ENCODE results near the gene OR10V1. TPM values are rescaled to one million over a fixed set of nuclear protein-coding genes. Genes with fewer than 3 reads are reported as not detected.

OR10V1 gene, protein sequence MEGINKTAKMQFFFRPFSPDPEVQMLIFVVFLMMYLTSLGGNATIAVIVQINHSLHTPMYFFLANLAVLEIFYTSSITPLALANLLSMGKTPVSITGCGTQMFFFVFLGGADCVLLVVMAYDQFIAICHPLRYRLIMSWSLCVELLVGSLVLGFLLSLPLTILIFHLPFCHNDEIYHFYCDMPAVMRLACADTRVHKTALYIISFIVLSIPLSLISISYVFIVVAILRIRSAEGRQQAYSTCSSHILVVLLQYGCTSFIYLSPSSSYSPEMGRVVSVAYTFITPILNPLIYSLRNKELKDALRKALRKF
- total RNA-seq (not detected in 2 replicates), polyA plus RNA-seq (not detected in 2 replicates), polyA minus RNA-seq (ENCODE audit: low replicate concordance) (2.9 TPM in 1 of 2 replicates, not detected in the other)
- polyA plus RNA-seq (2012) = not detected in 2 replicates

- Histone ChIP-seq H3K9ac (ENCODE audit: insufficient read depth, low read length) (no peak within 1 kb of the TSS), H3K36me3 (ENCODE audit: control insufficient read depth, insufficient read depth, low read length) (no peaks in the 10 kb centered on the region), H3K27me3 (ENCODE audit: control insufficient read depth, insufficient read depth, low read length) (no peaks in the 10 kb centered on the region), H3K9me3 (ENCODE audit: control insufficient read depth, insufficient read depth, low read depth, low read length) (no peaks in the 10 kb centered on the region), H3K27ac (ENCODE audit: insufficient read depth, low read length) (no peak within 1 kb of the TSS), H3K4me1 (ENCODE audit: control insufficient read depth, extremely low read depth, insufficient read depth, low read length) (no peaks in the 10 kb centered on the region), H3K4me2 (ENCODE audit: extremely low read depth, insufficient read depth, low read length) (no peak within 1 kb of the TSS), H3K79me2 (ENCODE audit: control insufficient read depth, insufficient read depth, low read length) (no peaks in the 10 kb centered on the region), H4K20me1 (ENCODE audit: control insufficient read depth, extremely low read depth, insufficient read depth, low read length) (no peaks in the 10 kb centered on the region), H2AFZ (ENCODE audit: low read length) (no peak within 1 kb of the TSS), H3K4me3 (replicated peaks in 1 of 4; ENCODE audit: control extremely low read depth in 1 of 4, insufficient read depth in 1 of 4, low read depth in 3 of 4, low read length in 4 of 4) (no peak within 1 kb of the TSS)
- no peak for TF ChIP-seq CTCF (conservative IDR thresholded peaks at IDR 0.05 in 1 of 2, IDR thresholded peaks at IDR 0.05 in 1 of 2; ENCODE audit: low read depth in 1 of 2, low read length in 2 of 2)
- TF ChIP-seq EZH2 (IDR thresholded peaks at IDR 0.05; ENCODE audit: low read length, missing control alignments) = no peak
- no peak for DNase-seq (ENCODE audit: low read depth in 2 of 2)
Observed at GRCh38 chr11:59713745-59714144, at the start of gene OR10V1. Gene OR10V1 (minus strand): TSS chr11:59713845. CDS start chr11:59713845, 0 bp downstream.

- TF ChIP-seq CTCF (conservative IDR thresholded peaks at IDR 0.05 in 1 of 2, IDR thresholded peaks at IDR 0.05 in 1 of 2; ENCODE audit: low read depth in 1 of 2, low read length in 2 of 2) (no peak), EZH2 (IDR thresholded peaks at IDR 0.05; ENCODE audit: low read length, missing control alignments) (no peak)
- no peak overlapping the region for H3K27ac ChIP-seq (ENCODE audit: insufficient read depth, low read length)
- no peak overlapping the region for H3K4me2 ChIP-seq (ENCODE audit: extremely low read depth, insufficient read depth, low read length)
- H3K79me2 ChIP-seq (ENCODE audit: control insufficient read depth, insufficient read depth, low read length) = peaks cover 25% of the 10 kb centered on the region
- DNase-seq (ENCODE audit: low read depth in 2 of 2) = no peak
- no peak overlapping the region for H3K9ac ChIP-seq (ENCODE audit: insufficient read depth, low read length)
- H3K4me3 ChIP-seq (replicated peaks in 1 of 4; ENCODE audit: control extremely low read depth in 1 of 4, insufficient read depth in 1 of 4, low read depth in 3 of 4, low read length in 4 of 4) = no peak overlapping the region
- H3K27me3 ChIP-seq (ENCODE audit: control insufficient read depth, insufficient read depth, low read length) = no peaks in the 10 kb centered on the region
- no peaks in the 10 kb centered on the region for H3K36me3 ChIP-seq (ENCODE audit: control insufficient read depth, insufficient read depth, low read length)
- no peak overlapping the region for H2AFZ ChIP-seq (ENCODE audit: low read length)
- no peaks in the 10 kb centered on the region for H3K9me3 ChIP-seq (ENCODE audit: control insufficient read depth, insufficient read depth, low read depth, low read length)
- no peaks in the 10 kb centered on the region for H4K20me1 ChIP-seq (ENCODE audit: control insufficient read depth, extremely low read depth, insufficient read depth, low read length)
- no peaks in the 10 kb centered on the region for H3K4me1 ChIP-seq (ENCODE audit: control insufficient read depth, extremely low read depth, insufficient read depth, low read length)
Observed at GRCh38 chr11:59761993-59762392, 48.3 kb upstream of the OR10V1 start.

DNA sequence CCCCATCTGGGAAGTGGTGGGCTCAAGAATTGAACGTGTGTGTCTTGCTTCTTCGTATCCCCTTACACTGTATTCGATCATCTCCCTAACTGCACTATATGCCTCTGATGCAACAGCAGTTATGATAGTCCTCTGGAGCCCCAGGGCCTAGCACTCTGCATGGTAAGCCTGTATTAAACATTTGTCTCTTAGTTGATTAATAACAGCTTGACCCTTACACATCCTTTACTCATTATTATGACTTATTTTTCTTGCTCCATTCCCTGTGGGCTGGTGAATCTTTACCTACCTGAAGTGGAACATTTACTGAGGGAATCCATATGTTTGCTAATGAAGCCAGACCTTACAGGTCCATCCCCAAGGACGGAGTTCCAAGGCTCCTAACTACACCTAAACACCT, 47.1 kb upstream of the OR10V1 start:
- TF ChIP-seq CTCF (conservative IDR thresholded peaks at IDR 0.05 in 1 of 2, IDR thresholded peaks at IDR 0.05 in 1 of 2; ENCODE audit: low read depth in 1 of 2, low read length in 2 of 2) (no peak), EZH2 (IDR thresholded peaks at IDR 0.05; ENCODE audit: low read length, missing control alignments) (no peak)
- Histone ChIP-seq H3K9me3 (ENCODE audit: control insufficient read depth, insufficient read depth, low read depth, low read length) (no peaks in the 10 kb centered on the region), H3K4me2 (ENCODE audit: extremely low read depth, insufficient read depth, low read length) (no peak overlapping the region), H3K9ac (ENCODE audit: insufficient read depth, low read length) (no peak overlapping the region), H4K20me1 (ENCODE audit: control insufficient read depth, extremely low read depth, insufficient read depth, low read length) (no peaks in the 10 kb centered on the region), H3K4me1 (ENCODE audit: control insufficient read depth, extremely low read depth, insufficient read depth, low read length) (peaks cover 2% of the 10 kb centered on the region), H3K27ac (ENCODE audit: insufficient read depth, low read length) (no peak overlapping the region), H3K27me3 (ENCODE audit: control insufficient read depth, insufficient read depth, low read length) (no peaks in the 10 kb centered on the region), H3K79me2 (ENCODE audit: control insufficient read depth, insufficient read depth, low read length) (peaks cover 20% of the 10 kb centered on the region), H2AFZ (ENCODE audit: low read length) (no peak overlapping the region), H3K36me3 (ENCODE audit: control insufficient read depth, insufficient read depth, low read length) (no peaks in the 10 kb centered on the region), H3K4me3 (replicated peaks in 1 of 4; ENCODE audit: control extremely low read depth in 1 of 4, insufficient read depth in 1 of 4, low read depth in 3 of 4, low read length in 4 of 4) (no peak overlapping the region)
- no peak for DNase-seq (ENCODE audit: low read depth in 2 of 2)
